Mononuclear cell (primary cell): ENCODE results near the gene SMURF1. TPM values are rescaled to one million over a fixed set of nuclear protein-coding genes. Genes with fewer than 3 reads are reported as not detected.
"Not testable (repeated sequence)": the region's sequence is repeated elsewhere in the genome, so short reads cannot be mapped to it uniquely, and the experiment has no call there.

Source experiments
- H3K27me3 ChIP-seq: 2 replicates; pipeline ENCODE4 v1.6.0; 2011; ENCODE audit warnings: low read length, control low read depth; ENCODE audit not compliant: insufficient read depth
- H3K4me1 ChIP-seq: 2 replicates; pipeline ENCODE4 v1.5.1; 2011; ENCODE audit warnings: mild to moderate bottlenecking, low read length, control low read depth; ENCODE audit not compliant: insufficient read depth
- H3K4me3 ChIP-seq: 2 replicates; pipeline ENCODE4 v1.5.1; 2011; ENCODE audit warnings: mild to moderate bottlenecking, low read length, moderate library complexity
- H3K9me3 ChIP-seq: 2 replicates; pipeline ENCODE4 v1.5.1; 2011; ENCODE audit warnings: low read depth, mild to moderate bottlenecking, control low read depth, low read length
- total RNA-seq: library from RNA; depleted of rRNA; stranded (reverse); fragments of >200 nt; gene quantifications from one replicate; pipeline ENCODE4 v1.2.3, GENCODE V29; 2012

The SMURF1 gene
- total RNA-seq, 1 donor, result 37.6 TPM

- Histone ChIP-seq H3K4me1 (peaks cover 46% of the 10 kb centered on the region), H3K27me3 (no peaks in the 10 kb centered on the region)
Observed at GRCh38 chr7:99116144-99116543, 27.8 kb downstream of the SMURF1 start.

GRCh38 chr7:99115379-99115778 lies 28.5 kb downstream of the SMURF1 start:
- Histone ChIP-seq H3K27me3 (no peaks in the 10 kb centered on the region), H3K4me1 (peaks cover 39% of the 10 kb centered on the region), H3K4me3 (no peak overlapping the region), H3K9me3 (peaks cover 5% of the 10 kb centered on the region)

More at GRCh38 chr7:99116144-99116543, 27.8 kb downstream of the SMURF1 start:
- Histone ChIP-seq H3K9me3 (peaks cover 5% of the 10 kb centered on the region), H3K4me3 (no peak overlapping the region)

DNA sequence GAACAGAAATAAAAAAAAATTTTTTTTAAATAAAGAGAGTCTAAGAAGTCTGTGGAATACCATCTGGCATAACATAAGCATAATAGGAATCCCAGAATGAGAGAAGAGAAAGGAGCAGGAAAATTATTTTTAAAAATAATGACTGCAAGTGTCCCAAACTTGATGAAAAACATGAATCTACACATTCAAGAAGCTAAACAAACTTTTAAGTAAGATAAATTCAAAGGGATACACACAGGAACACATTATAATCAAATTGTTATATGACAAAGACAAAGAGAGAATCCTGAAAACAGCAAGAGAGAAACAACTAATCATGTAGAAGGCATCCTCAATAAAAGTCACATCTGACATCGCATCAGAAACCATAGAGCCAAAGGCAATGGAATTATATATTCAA lies 30.9 kb downstream of the SMURF1 start:
- Histone ChIP-seq H3K27me3 (no peaks in the 10 kb centered on the region), H3K4me1 (peaks cover 24% of the 10 kb centered on the region), H3K9me3 (peaks cover 5% of the 10 kb centered on the region), H3K4me3 (no peak overlapping the region)

DNA sequence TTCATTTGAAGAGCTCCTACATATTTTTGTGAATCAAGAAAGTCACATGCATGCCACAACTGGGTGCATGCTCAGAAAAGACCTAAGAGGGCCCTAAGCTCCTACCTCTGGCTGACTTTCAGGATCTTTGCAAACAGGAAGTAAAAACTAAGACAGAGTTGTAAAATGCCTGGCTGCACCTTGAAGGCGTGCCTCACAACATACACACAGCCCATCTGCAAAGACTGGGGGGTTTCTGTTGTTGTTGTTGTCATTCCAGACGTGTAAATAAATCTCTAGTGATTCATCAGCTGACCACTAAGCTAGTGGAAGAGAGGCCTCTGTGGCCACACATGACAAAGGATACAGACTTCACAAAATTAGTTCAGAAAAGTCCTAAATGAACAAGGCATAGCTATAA lies 31.8 kb downstream of the SMURF1 start:
- Histone ChIP-seq H3K27me3 (no peaks in the 10 kb centered on the region), H3K9me3 (peaks cover 5% of the 10 kb centered on the region), H3K4me1 (peaks cover 19% of the 10 kb centered on the region), H3K4me3 (no peak overlapping the region)

DNA sequence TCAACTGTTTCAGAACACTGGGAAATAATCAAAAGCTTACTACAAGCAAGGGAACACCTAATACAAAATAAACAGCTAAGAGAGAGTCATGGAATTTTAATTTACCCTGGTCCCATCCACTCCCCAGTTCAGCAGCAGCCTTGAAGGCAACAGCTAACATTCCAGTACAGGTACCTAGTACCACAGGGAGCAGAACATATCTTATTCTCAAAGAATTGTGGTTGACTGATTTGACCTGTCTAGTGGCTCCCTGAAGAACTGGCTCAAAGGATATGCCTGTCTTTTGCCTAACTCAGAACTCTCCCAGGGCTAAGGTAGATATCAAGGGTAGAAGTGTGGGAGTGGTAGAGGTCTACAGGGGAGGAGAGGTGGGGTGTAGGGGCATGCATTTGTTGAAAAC lies 32.3 kb downstream of the SMURF1 start:
- Histone ChIP-seq H3K4me1 (peaks cover 19% of the 10 kb centered on the region), H3K9me3 (peaks cover 5% of the 10 kb centered on the region), H3K4me3 (no peak overlapping the region), H3K27me3 (no peaks in the 10 kb centered on the region)

DNA sequence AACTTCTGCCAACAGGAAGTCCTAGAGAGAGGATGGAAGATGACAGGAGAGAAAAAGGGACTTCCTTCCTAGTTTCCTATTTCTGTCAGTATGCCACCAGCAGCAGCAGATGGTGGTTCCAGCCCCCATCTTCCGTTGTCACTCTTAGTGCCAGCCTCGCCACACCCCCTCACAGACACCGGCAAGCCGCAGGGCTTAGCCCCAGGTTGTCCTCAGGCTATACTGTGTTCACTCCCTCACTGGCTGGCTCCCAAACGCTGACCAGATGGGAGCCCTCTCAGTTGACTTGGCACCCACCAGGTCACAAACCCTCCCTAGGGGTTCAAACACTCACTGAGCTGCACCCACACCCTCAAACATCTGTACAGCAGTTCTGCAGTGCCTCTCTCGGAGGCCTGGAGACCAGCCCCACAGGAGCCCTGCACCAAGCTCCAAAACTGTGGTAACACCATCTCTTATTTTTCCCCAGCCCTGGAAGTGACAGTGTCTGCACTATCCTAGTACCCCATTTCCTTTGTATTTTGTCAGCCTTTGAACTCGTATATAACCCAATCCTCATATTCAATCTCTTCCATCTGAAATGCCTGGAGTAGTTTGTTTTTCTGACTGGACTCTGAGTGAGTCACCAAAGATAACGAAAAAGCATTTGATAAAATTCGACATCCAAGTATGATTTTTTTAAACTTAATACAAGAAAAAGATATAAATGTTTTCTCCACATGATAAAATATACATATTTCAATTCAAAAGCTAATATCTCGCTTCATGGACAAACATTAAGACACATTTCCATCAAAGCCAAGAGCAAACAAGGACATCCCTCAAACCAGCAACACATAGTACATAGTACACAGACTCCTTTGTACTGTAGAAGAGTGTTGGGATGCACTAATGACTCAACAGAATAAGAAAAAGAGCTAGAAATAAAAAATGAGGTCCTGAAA lies 34.5 kb downstream of the SMURF1 start:
- H3K4me1 ChIP-seq, result peaks cover 19% of the 10 kb centered on the region
- no peaks in the 10 kb centered on the region for H3K27me3 ChIP-seq
- H3K4me3 ChIP-seq, result no peak overlapping the region
- peaks cover 3% of the 10 kb centered on the region for H3K9me3 ChIP-seq

DNA sequence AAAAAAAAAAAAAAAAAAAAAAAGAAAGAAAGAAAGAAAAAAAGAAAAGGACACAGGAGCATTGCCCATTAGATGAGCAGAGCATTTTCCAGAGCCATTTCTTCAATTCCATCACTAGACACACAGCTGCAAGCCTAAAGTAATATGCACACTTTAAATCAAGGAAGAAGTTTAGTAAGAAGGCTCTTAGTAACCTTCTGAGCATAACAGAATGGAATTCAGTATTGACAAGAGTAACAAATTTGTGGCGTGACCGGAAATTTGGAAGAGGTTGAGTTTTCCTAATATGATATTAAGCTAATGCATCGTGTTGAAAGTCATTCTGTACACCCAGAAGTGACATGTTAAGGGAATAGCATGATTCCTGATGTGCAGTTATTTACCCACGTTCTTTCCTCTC lies 35.3 kb downstream of the SMURF1 start:
- Histone ChIP-seq H3K9me3 (no peaks in the 10 kb centered on the region), H3K4me1 (peaks cover 19% of the 10 kb centered on the region), H3K27me3 (no peaks in the 10 kb centered on the region), H3K4me3 (no peak overlapping the region)

DNA sequence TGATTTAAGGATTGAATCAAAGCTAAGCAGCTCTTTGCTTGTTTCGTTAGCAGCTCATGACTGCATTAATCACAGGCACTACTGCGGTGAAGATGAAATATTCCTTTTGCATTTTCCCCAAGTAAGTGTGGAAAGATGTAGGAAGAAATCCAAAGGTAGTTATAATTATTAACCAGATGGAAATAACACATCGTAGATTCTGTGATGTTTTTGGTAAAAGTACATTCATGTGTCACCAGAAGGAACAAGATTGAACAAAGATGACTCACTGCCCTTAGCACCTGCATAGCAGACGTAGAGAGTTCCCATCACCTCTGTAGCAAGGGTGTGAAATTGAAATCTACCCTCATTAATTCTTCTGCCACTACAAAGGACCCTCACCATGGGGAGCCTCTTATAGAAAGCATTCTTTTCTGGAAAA lies 37.1 kb downstream of the SMURF1 start:
- H3K4me3 ChIP-seq, result no peak overlapping the region
- H3K9me3 ChIP-seq, result no peaks in the 10 kb centered on the region
- H3K27me3 ChIP-seq, result no peaks in the 10 kb centered on the region
- H3K4me1 ChIP-seq, result peaks cover 13% of the 10 kb centered on the region

DNA sequence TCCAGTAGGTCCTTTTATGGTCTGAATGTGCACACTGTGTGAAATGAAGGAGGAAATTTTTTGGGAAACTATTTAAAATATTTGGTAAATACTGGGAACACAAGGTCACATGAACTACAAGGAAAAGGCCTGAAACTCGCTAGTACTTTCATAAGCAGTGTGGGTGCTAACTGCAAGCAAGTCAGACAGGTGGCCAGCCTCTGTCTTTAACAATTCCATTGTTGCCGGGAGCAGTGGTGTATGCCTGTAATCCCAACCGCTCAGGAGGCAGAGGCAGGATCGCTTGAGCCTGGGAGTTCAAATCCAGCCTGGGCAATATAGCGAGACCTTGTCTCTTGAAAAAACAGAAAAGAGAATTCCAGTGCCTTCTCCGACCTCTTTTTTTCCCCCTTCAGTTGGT lies 37.5 kb downstream of the SMURF1 start:
- H3K27me3 ChIP-seq, result no peaks in the 10 kb centered on the region
- H3K9me3 ChIP-seq, result no peaks in the 10 kb centered on the region

GRCh38 chr7:99105756-99106155 lies 38.2 kb downstream of the SMURF1 start:
- Histone ChIP-seq H3K4me1 (peaks cover 9% of the 10 kb centered on the region), H3K4me3 (no peak overlapping the region), H3K27me3 (no peaks in the 10 kb centered on the region), H3K9me3 (no peaks in the 10 kb centered on the region)

More for the DNA sequence above, 37.5 kb downstream of the SMURF1 start:
- peaks cover 9% of the 10 kb centered on the region for H3K4me1 ChIP-seq
- no peak overlapping the region for H3K4me3 ChIP-seq

DNA sequence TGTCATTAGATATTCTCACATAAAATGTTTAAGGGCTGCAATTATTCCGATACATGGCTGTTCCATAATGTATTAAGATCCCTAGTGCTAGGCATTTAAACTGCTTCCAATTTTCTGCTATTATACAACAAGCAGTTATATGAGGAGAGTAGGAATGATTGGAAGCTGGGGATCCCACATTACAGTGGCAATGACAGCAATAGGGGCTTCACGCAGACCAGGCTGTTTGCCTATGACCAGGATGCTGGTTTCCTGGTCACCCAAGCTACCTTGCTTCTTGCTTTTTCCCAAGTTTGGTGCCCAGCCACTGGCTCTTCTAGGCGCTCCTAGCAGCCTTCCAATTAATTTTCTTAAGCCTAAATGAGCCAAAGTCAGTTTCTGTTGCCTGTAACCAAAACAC lies 39.3 kb downstream of the SMURF1 start:
- Histone ChIP-seq H3K27me3 (no peaks in the 10 kb centered on the region), H3K4me1 (peaks cover 9% of the 10 kb centered on the region), H3K9me3 (no peaks in the 10 kb centered on the region), H3K4me3 (no peak overlapping the region)

- not testable (repeated sequence) for H3K9me3 ChIP-seq, H3K27me3 ChIP-seq, H3K4me1 ChIP-seq, H3K4me3 ChIP-seq
Observed at GRCh38 chr7:99103836-99104235, 40.1 kb downstream of the SMURF1 start.

- H3K27me3 ChIP-seq, result no peaks in the 10 kb centered on the region
- H3K9me3 ChIP-seq, result no peaks in the 10 kb centered on the region
- no peaks in the 10 kb centered on the region for H3K4me1 ChIP-seq
Observed at GRCh38 chr7:99102809-99103690, 40.9 kb downstream of the SMURF1 start.

GRCh38 chr7:99102361-99102760 lies 41.5 kb downstream of the SMURF1 start:
- Histone ChIP-seq H3K9me3 (peaks cover 5% of the 10 kb centered on the region), H3K4me1 (no peaks in the 10 kb centered on the region), H3K4me3 (no peak overlapping the region), H3K27me3 (no peaks in the 10 kb centered on the region)

More at GRCh38 chr7:99102809-99103690, 40.9 kb downstream of the SMURF1 start:
- no peak overlapping the region for H3K4me3 ChIP-seq

- H3K4me3 ChIP-seq, H3K4me1 ChIP-seq, H3K27me3 ChIP-seq, H3K9me3 ChIP-seq: not testable (repeated sequence)
Observed at GRCh38 chr7:99101516-99101915, 42.4 kb downstream of the SMURF1 start.
